Body of pancreas (tissue), 4 donors: ENCODE results near the gene C15orf61. TPM values are rescaled to one million over a fixed set of nuclear protein-coding genes. Genes with fewer than 3 reads are reported as not detected.

ENCODE experiments used
- ATAC-seq: fragments of 150-250 bp; one replicate; pipeline ENCODE4 v1.9.1; 2016
- DNase-seq, 4 donors: peaks; one replicate each; pipeline ENCODE4 v3.0.0-alpha.2; 2019
- H3K27ac ChIP-seq, 4 donors: fragments of 200-600 bp; sonication (generic); 1 replicate in 3 of 4; 2 replicates in 1 of 4; pipeline versions ENCODE4 v1.5.1 to v1.6.1; 2016 to 2019; ENCODE audit warnings: mild to moderate bottlenecking in 1 of 4, mixed read lengths in 1 of 4, moderate library complexity in 1 of 4
- H3K27me3 ChIP-seq, 2 donors: fragments of 200-600 bp; sonication (generic); one replicate each; pipeline ENCODE4 v1.6.0; 2016; ENCODE audit warnings: mild to moderate bottlenecking in 1 of 2
- H3K36me3 ChIP-seq, 2 donors: fragments of 200-600 bp; sonication (generic); replicated peaks in 1 of 2; 2 replicates each; pipeline ENCODE4 v1.5.1; 2016; ENCODE audit warnings: low read depth in 2 of 2; ENCODE audit not compliant: insufficient read depth in 1 of 2
- H3K4me1 ChIP-seq: fragments of 200-600 bp; sonication (generic); one replicate; pipeline ENCODE4 v1.6.0; 2016
- H3K4me3 ChIP-seq, 2 donors: fragments of 200-600 bp; sonication (generic); 1 replicate in 1 of 2; 2 replicates in 1 of 2; pipeline ENCODE4 v1.5.1; 2016 to 2019
- H3K9me3 ChIP-seq, 3 donors: fragments of 200-600 bp; sonication (generic); 1 replicate in 2 of 3; 2 replicates in 1 of 3; pipeline ENCODE4 v1.5.1; 2016
- CTCF ChIP-seq, 7 experiments: fragments of 450-650 bp in 4 of 7; fragments of 200-600 bp in 3 of 7; sonication (generic) in 3 of 7; IDR thresholded peaks; one replicate each; pipeline ENCODE4 v1.5.1; 2016 to 2019; ENCODE audit warnings: antibody characterized with exemption in 7 of 7
- POLR2A ChIP-seq, 3 donors: fragments of 450-650 bp; IDR thresholded peaks; one replicate each; pipeline ENCODE4 v1.6.1; 2016; ENCODE audit warnings: antibody characterized with exemption in 3 of 3, mild to moderate bottlenecking in 2 of 3
- WGBS, 2 donors: methylation state at CpG; one replicate each; pipeline ENCODE4 v1.1.5; 2017; 5-methylcytosine and 5-hydroxymethylcytosine counted together
- intact Hi-C: fragments of 100-400 bp; cut with DNase I; formaldehyde crosslinking; loops from one replicate; pipeline ENCODE4 v1.15.1; 2023
- total RNA-seq, 2 donors: library from RNA; depleted of rRNA; stranded (reverse); fragments of >200 nt; gene quantifications; one replicate each; pipeline ENCODE4 v1.1.0, GENCODE V29; 2016

C15orf61 gene
- total RNA-seq, 2 donors from 2014 or later: 0.78 to 5.6 TPM

GRCh38 chr15:67543348-67543718, 22.4 kb downstream of the C15orf61 start:
- Histone ChIP-seq H3K36me3 (no peaks in the 10 kb centered on the region), H3K9me3 (no peaks in the 10 kb centered on the region), H3K27ac (peak overlapping the region in 3 of 4 donors; percentile 74 to 85 (median 82)), H3K27me3 (no peaks in the 10 kb centered on the region), H3K4me1 (peaks cover 27% of the 10 kb centered on the region), H3K4me3 (peak overlapping the region; percentile 42 to 52)
- DNase-seq (peak; percentile 23 to 37 (median 28)), ATAC-seq (peak; percentile 31)
- intact Hi-C loops: no loop called here
- TF ChIP-seq POLR2A (IDR thresholded peaks at IDR 0.05): no peak
- TF ChIP-seq CTCF (IDR thresholded peaks at IDR 0.05): no peak
- WGBS, 2 donors: 13 to 44% methylated on average over 7 of the region's 7 CpGs

GRCh38 chr15:67544475-67544874, 23.5 kb downstream of the C15orf61 start:
- intact Hi-C loops: no loop called here
- ATAC-seq (no peak), DNase-seq (no peak)
- no peaks in the 10 kb centered on the region for H3K36me3 ChIP-seq
- H3K9me3 ChIP-seq: no peaks in the 10 kb centered on the region
- no peak overlapping the region for H3K4me3 ChIP-seq
- WGBS, 2 donors: 94 to 96% methylated on average over 3 of the region's 3 CpGs
- TF ChIP-seq POLR2A (IDR thresholded peaks at IDR 0.05) (no peak), CTCF (IDR thresholded peaks at IDR 0.05) (no peak)
- no peaks in the 10 kb centered on the region for H3K27me3 ChIP-seq
- H3K4me1 ChIP-seq: peaks cover 34% of the 10 kb centered on the region
- no peak overlapping the region for H3K27ac ChIP-seq

GRCh38 chr15:67545864-67546263, 24.9 kb downstream of the C15orf61 start:
- ATAC-seq: no peak
- no peaks in the 10 kb centered on the region for H3K27me3 ChIP-seq
- peaks cover 32% of the 10 kb centered on the region for H3K4me1 ChIP-seq
- DNase-seq: no peak
- intact Hi-C loops: no loop called here
- no peak overlapping the region for H3K27ac ChIP-seq
- H3K36me3 ChIP-seq: no peaks in the 10 kb centered on the region
- TF ChIP-seq CTCF (IDR thresholded peaks at IDR 0.05): no peak
- no peaks in the 10 kb centered on the region for H3K9me3 ChIP-seq
- WGBS, 2 donors: 66 to 77% methylated on average over 1 to 3 of the region's 3 CpGs
- H3K4me3 ChIP-seq: no peak overlapping the region

GRCh38 chr15:67547064-67547463, 26.1 kb downstream of the C15orf61 start:
- no peak for TF ChIP-seq CTCF (IDR thresholded peaks at IDR 0.05)
- no peak for TF ChIP-seq POLR2A (IDR thresholded peaks at IDR 0.05)
- Histone ChIP-seq H3K27ac (no peak overlapping the region), H3K9me3 (no peaks in the 10 kb centered on the region), H3K4me1 (peaks cover 26% of the 10 kb centered on the region), H3K36me3 (no peaks in the 10 kb centered on the region), H3K4me3 (no peak overlapping the region), H3K27me3 (no peaks in the 10 kb centered on the region)
- intact Hi-C loops: no loop called here
- DNase-seq: no peak
- 75 to 80% methylated on average over 2 of the region's 2 CpGs for WGBS, 2 donors
- ATAC-seq: no peak

- Histone ChIP-seq H3K27me3 (no peaks in the 10 kb centered on the region), H3K36me3 (no peaks in the 10 kb centered on the region), H3K4me1 (peaks cover 26% of the 10 kb centered on the region), H3K4me3 (no peak overlapping the region), H3K27ac (no peak overlapping the region), H3K9me3 (no peaks in the 10 kb centered on the region)
- 76 to 81% methylated on average over 3 of the region's 3 CpGs for WGBS, 2 donors
- no peak for ATAC-seq
- intact Hi-C loops: no loop called here
- TF ChIP-seq CTCF (IDR thresholded peaks at IDR 0.05): no peak
- no peak for TF ChIP-seq POLR2A (IDR thresholded peaks at IDR 0.05)
- no peak for DNase-seq
Observed at GRCh38 chr15:67547836-67548235, 26.9 kb downstream of the C15orf61 start.
